ENCODE data around the gene MPV17L2.
A peak's percentile ranks its signal among the peaks of the same experiment; 100 is the strongest.

The MPV17L2 gene

GRCh38 chr19:18230941-18231734 is 38.1 kb downstream of the MPV17L2 start:
- Histone ChIP-seq H3K4me3 (ENCODE audit: insufficient read depth in 1 of 2, low read depth in 1 of 2, low read length in 2 of 2) (no peak overlapping the region), H3K4ac (ENCODE audit: low read depth in 1 of 2, low read length in 2 of 2) (no peak overlapping the region), H2BK15ac (ENCODE audit: low read depth, poor library complexity, severe bottlenecking) (no peak overlapping the region), H3K36me3 (ENCODE audit: control insufficient read depth in 1 of 2, insufficient read depth in 2 of 2, low read depth in 1 of 2, low read length in 2 of 2) (no peaks in the 10 kb centered on the region), H3K23ac (ENCODE audit: low read length in 2 of 2) (no peak overlapping the region), H3K9ac (ENCODE audit: low read length) (no peak overlapping the region), H2BK12ac (ENCODE audit: low read length in 2 of 2) (no peak overlapping the region), H2AK5ac (ENCODE audit: low read length, severe bottlenecking) (no peak overlapping the region), H3K27me3 (ENCODE audit: control insufficient read depth in 1 of 2, insufficient read depth in 1 of 2, low read length in 2 of 2) (peaks cover 42 to 80% of the 10 kb centered on the region in 2 experiments), H3K14ac (ENCODE audit: low read length in 2 of 2) (no peak overlapping the region), H4K91ac (ENCODE audit: low read length) (no peak overlapping the region), H3K27ac (ENCODE audit: low read length, poor library complexity, severe bottlenecking) (no peak overlapping the region), H2BK120ac (ENCODE audit: low read depth, low read length) (no peak overlapping the region), H3K79me1 (replicated peaks; ENCODE audit: low read length, poor library complexity, severe bottlenecking) (no peaks in the 10 kb centered on the region), H2BK5ac (ENCODE audit: low read depth, low read length, poor library complexity, severe bottlenecking) (no peak overlapping the region), H3K4me1 (ENCODE audit: control insufficient read depth, insufficient read depth, low read depth, low read length) (peaks cover 7% of the 10 kb centered on the region), H3K18ac (ENCODE audit: low read depth in 1 of 2, low read length in 2 of 2) (no peak overlapping the region), H3K4me2 (ENCODE audit: low read length, poor library complexity, severe bottlenecking) (no peak overlapping the region), H4K8ac (ENCODE audit: low read length) (no peak overlapping the region), H2AFZ (ENCODE audit: low read depth, low read length) (no peak overlapping the region), H3K9me3 (ENCODE audit: control insufficient read depth, low read length) (no peaks in the 10 kb centered on the region)
- 75% methylated on average over 18 of the region's 18 CpGs for WGBS
- peak; percentile 31 for DNase-seq

GRCh38 chr19:18231775-18232174 is 38.8 kb downstream of the MPV17L2 start:
- 87% methylated on average over 1 of the region's 4 CpGs for WGBS
- Histone ChIP-seq H3K4me2 (ENCODE audit: low read length, poor library complexity, severe bottlenecking) (no peak overlapping the region), H3K9me3 (ENCODE audit: control insufficient read depth, low read length) (no peaks in the 10 kb centered on the region), H2BK15ac (ENCODE audit: low read depth, poor library complexity, severe bottlenecking) (no peak overlapping the region), H4K8ac (ENCODE audit: low read length) (no peak overlapping the region), H2BK12ac (ENCODE audit: low read length in 2 of 2) (no peak overlapping the region), H3K27ac (ENCODE audit: low read length, poor library complexity, severe bottlenecking) (no peak overlapping the region), H2AK5ac (ENCODE audit: low read length, severe bottlenecking) (no peak overlapping the region), H3K79me1 (replicated peaks; ENCODE audit: low read length, poor library complexity, severe bottlenecking) (no peaks in the 10 kb centered on the region), H3K4me3 (ENCODE audit: insufficient read depth in 1 of 2, low read depth in 1 of 2, low read length in 2 of 2) (no peak overlapping the region), H3K36me3 (ENCODE audit: control insufficient read depth in 1 of 2, insufficient read depth in 2 of 2, low read depth in 1 of 2, low read length in 2 of 2) (no peaks in the 10 kb centered on the region), H3K4ac (ENCODE audit: low read depth in 1 of 2, low read length in 2 of 2) (no peak overlapping the region), H3K14ac (ENCODE audit: low read length in 2 of 2) (no peak overlapping the region), H2BK5ac (ENCODE audit: low read depth, low read length, poor library complexity, severe bottlenecking) (no peak overlapping the region), H3K4me1 (ENCODE audit: control insufficient read depth, insufficient read depth, low read depth, low read length) (peaks cover 7% of the 10 kb centered on the region), H3K27me3 (ENCODE audit: control insufficient read depth in 1 of 2, insufficient read depth in 1 of 2, low read length in 2 of 2) (peaks cover 45 to 81% of the 10 kb centered on the region in 2 experiments), H3K9ac (ENCODE audit: low read length) (no peak overlapping the region), H3K18ac (ENCODE audit: low read depth in 1 of 2, low read length in 2 of 2) (no peak overlapping the region), H2AFZ (ENCODE audit: low read depth, low read length) (no peak overlapping the region), H3K23ac (ENCODE audit: low read length in 2 of 2) (no peak overlapping the region), H2BK120ac (ENCODE audit: low read depth, low read length) (no peak overlapping the region), H4K91ac (ENCODE audit: low read length) (no peak overlapping the region)
- DNase-seq = no peak

- Histone ChIP-seq H3K23ac (ENCODE audit: low read length in 2 of 2) (no peak overlapping the region), H4K91ac (ENCODE audit: low read length) (no peak overlapping the region), H3K14ac (ENCODE audit: low read length in 2 of 2) (no peak overlapping the region), H4K8ac (ENCODE audit: low read length) (no peak overlapping the region), H3K4me1 (ENCODE audit: control insufficient read depth, insufficient read depth, low read depth, low read length) (peaks cover 7% of the 10 kb centered on the region), H3K36me3 (ENCODE audit: control insufficient read depth in 1 of 2, insufficient read depth in 2 of 2, low read depth in 1 of 2, low read length in 2 of 2) (no peaks in the 10 kb centered on the region), H2BK15ac (ENCODE audit: low read depth, poor library complexity, severe bottlenecking) (no peak overlapping the region), H3K4me2 (ENCODE audit: low read length, poor library complexity, severe bottlenecking) (no peak overlapping the region), H3K79me1 (replicated peaks; ENCODE audit: low read length, poor library complexity, severe bottlenecking) (no peaks in the 10 kb centered on the region), H2BK5ac (ENCODE audit: low read depth, low read length, poor library complexity, severe bottlenecking) (no peak overlapping the region), H3K4me3 (ENCODE audit: insufficient read depth in 1 of 2, low read depth in 1 of 2, low read length in 2 of 2) (no peak overlapping the region), H3K18ac (ENCODE audit: low read depth in 1 of 2, low read length in 2 of 2) (no peak overlapping the region), H3K4ac (ENCODE audit: low read depth in 1 of 2, low read length in 2 of 2) (no peak overlapping the region), H3K9ac (ENCODE audit: low read length) (no peak overlapping the region), H2BK120ac (ENCODE audit: low read depth, low read length) (no peak overlapping the region), H2BK12ac (ENCODE audit: low read length in 2 of 2) (no peak overlapping the region), H2AFZ (ENCODE audit: low read depth, low read length) (no peak overlapping the region), H3K9me3 (ENCODE audit: control insufficient read depth, low read length) (no peaks in the 10 kb centered on the region), H2AK5ac (ENCODE audit: low read length, severe bottlenecking) (no peak overlapping the region), H3K27ac (ENCODE audit: low read length, poor library complexity, severe bottlenecking) (no peak overlapping the region), H3K27me3 (ENCODE audit: control insufficient read depth in 1 of 2, insufficient read depth in 1 of 2, low read length in 2 of 2) (peaks cover 39 to 75% of the 10 kb centered on the region in 2 experiments)
- WGBS = under 1% methylated on average over 40 of the region's 46 CpGs
- peak; percentile 47 for DNase-seq
Measured at GRCh38 chr19:18232540-18233223, 39.7 kb downstream of the MPV17L2 start.

- no peaks in the 10 kb centered on the region for H3K36me3 ChIP-seq (ENCODE audit: control insufficient read depth in 1 of 2, insufficient read depth in 2 of 2, low read depth in 1 of 2, low read length in 2 of 2)
- no peak overlapping the region for H2AFZ ChIP-seq (ENCODE audit: low read depth, low read length)
- no peak overlapping the region for H3K4ac ChIP-seq (ENCODE audit: low read depth in 1 of 2, low read length in 2 of 2)
- H3K9me3 ChIP-seq (ENCODE audit: control insufficient read depth, low read length) = no peaks in the 10 kb centered on the region
- no peak overlapping the region for H3K9ac ChIP-seq (ENCODE audit: low read length)
- no peak overlapping the region for H2BK12ac ChIP-seq (ENCODE audit: low read length in 2 of 2)
- H3K18ac ChIP-seq (ENCODE audit: low read depth in 1 of 2, low read length in 2 of 2) = no peak overlapping the region
- peak; percentile 63 for DNase-seq
- no peak overlapping the region for H2BK120ac ChIP-seq (ENCODE audit: low read depth, low read length)
- H3K4me3 ChIP-seq (ENCODE audit: insufficient read depth in 1 of 2, low read depth in 1 of 2, low read length in 2 of 2) = no peak overlapping the region
- H3K4me2 ChIP-seq (ENCODE audit: low read length, poor library complexity, severe bottlenecking) = no peak overlapping the region
- no peak overlapping the region for H4K91ac ChIP-seq (ENCODE audit: low read length)
- H3K27me3 ChIP-seq (ENCODE audit: control insufficient read depth in 1 of 2, insufficient read depth in 1 of 2, low read length in 2 of 2) = peaks cover 39 to 72% of the 10 kb centered on the region in 2 experiments
- H4K8ac ChIP-seq (ENCODE audit: low read length) = no peak overlapping the region
- no peak overlapping the region for H3K23ac ChIP-seq (ENCODE audit: low read length in 2 of 2)
- H2BK15ac ChIP-seq (ENCODE audit: low read depth, poor library complexity, severe bottlenecking) = no peak overlapping the region
- H2AK5ac ChIP-seq (ENCODE audit: low read length, severe bottlenecking) = no peak overlapping the region
- no peak overlapping the region for H2BK5ac ChIP-seq (ENCODE audit: low read depth, low read length, poor library complexity, severe bottlenecking)
- H3K27ac ChIP-seq (ENCODE audit: low read length, poor library complexity, severe bottlenecking) = no peak overlapping the region
- no peak overlapping the region for H3K14ac ChIP-seq (ENCODE audit: low read length in 2 of 2)
- H3K79me1 ChIP-seq (replicated peaks; ENCODE audit: low read length, poor library complexity, severe bottlenecking) = no peaks in the 10 kb centered on the region
- H3K4me1 ChIP-seq (ENCODE audit: control insufficient read depth, insufficient read depth, low read depth, low read length) = peaks cover 7% of the 10 kb centered on the region
- 25% methylated on average over 30 of the region's 37 CpGs for WGBS
Measured at GRCh38 chr19:18233224-18233825, 40.3 kb downstream of the MPV17L2 start.

Data from mesenchymal stem cell (in vitro differentiated cells and primary cell).